Measurements from ENCODE around the gene LIN7A. TPM values are rescaled to one million over a fixed set of nuclear protein-coding genes. Genes with fewer than 3 reads are reported as not detected.

The LIN7A gene
- total RNA-seq, 1 donor from 2014 or later, result 31.7 TPM

DNA sequence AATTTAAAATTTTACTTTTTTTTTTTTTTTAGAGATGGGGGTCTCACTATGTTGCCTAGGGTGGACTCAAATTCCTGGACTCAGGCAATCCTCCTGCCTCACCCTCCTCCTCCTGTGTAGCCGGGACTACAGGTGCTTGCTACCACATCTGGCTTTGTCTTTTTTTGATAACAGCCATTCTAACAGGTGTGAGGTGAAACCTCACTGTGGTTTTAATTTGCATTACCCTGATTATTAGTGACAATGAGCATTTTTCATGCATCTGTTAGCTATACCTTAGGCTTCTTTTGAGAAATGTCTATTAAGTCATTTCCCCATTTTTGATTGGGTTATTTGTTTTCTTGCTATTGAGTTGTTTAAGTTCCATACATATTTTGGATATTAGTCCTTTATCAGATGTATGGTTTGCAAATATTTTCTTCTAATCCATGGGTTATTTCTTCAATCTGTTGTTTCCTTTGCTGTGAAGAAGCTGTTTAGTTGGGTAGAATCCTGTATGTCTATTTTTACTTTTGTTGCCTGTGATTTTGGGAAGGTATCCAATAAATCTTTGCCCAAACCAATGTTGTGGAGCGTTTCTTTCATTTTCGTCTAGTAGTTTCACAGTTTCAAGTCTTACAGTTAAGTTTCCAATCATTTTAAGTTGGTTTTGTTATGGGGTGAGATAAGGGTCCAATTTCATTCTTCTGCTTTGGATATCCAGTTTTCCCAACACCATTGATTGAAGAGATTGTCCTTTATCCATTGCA, 134.9 kb downstream of the LIN7A start:
- Histone ChIP-seq H3K36me3 (no peaks in the 10 kb centered on the region), H4K20me1 (ENCODE audit: low read depth) (no peaks in the 10 kb centered on the region), H3K79me2 (ENCODE audit: low read depth) (no peaks in the 10 kb centered on the region), H3F3A (ENCODE audit: low read depth) (no peaks in the 10 kb centered on the region), H3K9me3 (ENCODE audit: low read depth) (no peaks in the 10 kb centered on the region), H3K4me1 (no peaks in the 10 kb centered on the region), H3K4me2 (no peak overlapping the region), H3K27me3 (no peaks in the 10 kb centered on the region), H3K27ac (no peak overlapping the region), H3K4me3 (no peak overlapping the region), H2AFZ (replicated peaks) (no peak overlapping the region), H3K9ac (no peak overlapping the region)
- H3K4me3 Mint-ChIP-seq, result no peak overlapping the region
- TF ChIP-seq EZH2phosphoT487 (IDR thresholded peaks at IDR 0.05) (no peak), EZH2 (IDR thresholded peaks at IDR 0.05) (no peak)
- TF ChIP-seq, protein P1, sequence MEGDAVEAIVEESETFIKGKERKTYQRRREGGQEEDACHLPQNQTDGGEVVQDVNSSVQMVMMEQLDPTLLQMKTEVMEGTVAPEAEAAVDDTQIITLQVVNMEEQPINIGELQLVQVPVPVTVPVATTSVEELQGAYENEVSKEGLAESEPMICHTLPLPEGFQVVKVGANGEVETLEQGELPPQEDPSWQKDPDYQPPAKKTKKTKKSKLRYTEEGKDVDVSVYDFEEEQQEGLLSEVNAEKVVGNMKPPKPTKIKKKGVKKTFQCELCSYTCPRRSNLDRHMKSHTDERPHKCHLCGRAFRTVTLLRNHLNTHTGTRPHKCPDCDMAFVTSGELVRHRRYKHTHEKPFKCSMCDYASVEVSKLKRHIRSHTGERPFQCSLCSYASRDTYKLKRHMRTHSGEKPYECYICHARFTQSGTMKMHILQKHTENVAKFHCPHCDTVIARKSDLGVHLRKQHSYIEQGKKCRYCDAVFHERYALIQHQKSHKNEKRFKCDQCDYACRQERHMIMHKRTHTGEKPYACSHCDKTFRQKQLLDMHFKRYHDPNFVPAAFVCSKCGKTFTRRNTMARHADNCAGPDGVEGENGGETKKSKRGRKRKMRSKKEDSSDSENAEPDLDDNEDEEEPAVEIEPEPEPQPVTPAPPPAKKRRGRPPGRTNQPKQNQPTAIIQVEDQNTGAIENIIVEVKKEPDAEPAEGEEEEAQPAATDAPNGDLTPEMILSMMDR (IDR thresholded peaks at IDR 0.05), result no peak
- H3K27ac Mint-ChIP-seq, result no peak overlapping the region
- H3K4me1 Mint-ChIP-seq, result peaks cover 7% of the 10 kb centered on the region
- peaks cover 4% of the 10 kb centered on the region for H3K36me3 Mint-ChIP-seq
- DNase-seq (ENCODE audit: low spot score), result no peak
- H3K9me3 Mint-ChIP-seq, result no peaks in the 10 kb centered on the region
- H3K27me3 Mint-ChIP-seq (ENCODE audit: insufficient read depth, low read depth), result peaks cover 3% of the 10 kb centered on the region

DNA sequence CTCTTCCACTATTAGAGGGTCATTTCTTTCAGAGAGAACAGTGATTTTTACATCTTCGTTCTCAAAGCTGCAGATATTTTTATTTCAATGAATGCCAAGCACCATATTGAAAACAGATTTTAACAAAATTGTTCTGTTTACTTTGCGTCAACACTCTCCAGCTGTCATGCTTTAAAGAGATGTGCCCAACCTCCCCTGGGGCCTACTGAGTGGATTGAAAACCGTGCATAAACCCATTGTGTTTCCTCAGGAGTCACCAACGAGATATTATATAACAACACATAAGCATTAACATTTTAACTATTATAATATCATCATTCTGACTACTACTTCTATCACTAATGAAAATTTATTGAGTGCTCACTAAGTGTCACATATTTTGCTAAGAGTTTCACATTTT, 139.5 kb downstream of the LIN7A start:
- no peak overlapping the region for H3K27ac Mint-ChIP-seq
- no peak for DNase-seq (ENCODE audit: low spot score)

DNA sequence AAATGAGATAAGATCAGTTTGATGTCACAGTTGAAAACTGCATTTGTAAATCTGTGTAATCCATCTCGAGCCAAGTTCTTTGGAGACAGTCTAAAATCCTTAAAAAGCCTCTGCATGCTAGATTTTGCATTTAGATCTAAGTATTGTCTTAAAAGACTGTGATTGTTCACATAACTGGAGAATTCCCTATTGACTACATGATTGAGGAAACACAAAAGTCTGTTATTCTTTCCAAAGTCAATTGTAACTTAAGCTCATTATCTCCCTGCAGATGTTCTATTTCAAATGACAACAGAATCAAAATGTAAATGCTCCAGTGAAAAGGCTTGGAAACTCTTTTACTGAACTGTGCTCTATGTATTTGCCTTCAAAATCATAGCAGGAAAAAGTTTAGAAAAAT, 143.2 kb downstream of the LIN7A start:
- Histone ChIP-seq H3K4me2 (peak overlapping the region; percentile 72), H3K27ac (peak overlapping the region; percentile 69), H3K79me2 (ENCODE audit: low read depth) (no peaks in the 10 kb centered on the region), H3K4me3 (peak overlapping the region; percentile 14), H2AFZ (replicated peaks) (no peak overlapping the region), H4K20me1 (ENCODE audit: low read depth) (no peaks in the 10 kb centered on the region), H3F3A (ENCODE audit: low read depth) (peaks cover 8% of the 10 kb centered on the region), H3K9ac (no peak overlapping the region), H3K9me3 (ENCODE audit: low read depth) (no peaks in the 10 kb centered on the region), H3K27me3 (no peaks in the 10 kb centered on the region), H3K36me3 (no peaks in the 10 kb centered on the region), H3K4me1 (peaks cover 35% of the 10 kb centered on the region)
- TF ChIP-seq EZH2 (IDR thresholded peaks at IDR 0.05) (no peak), EZH2phosphoT487 (IDR thresholded peaks at IDR 0.05) (no peak)
- TF ChIP-seq, protein P1 (IDR thresholded peaks at IDR 0.05), result no peak
- Mint-ChIP-seq H3K4me3 (no peak overlapping the region), H3K27me3 (ENCODE audit: insufficient read depth, low read depth) (peaks cover 2% of the 10 kb centered on the region), H3K36me3 (no peaks in the 10 kb centered on the region), H3K9me3 (peaks cover 2% of the 10 kb centered on the region), H3K4me1 (peaks cover 20% of the 10 kb centered on the region), H3K27ac (peak overlapping the region; percentile 42)
- DNase-seq (ENCODE audit: low spot score), result peak; percentile 36

More for the DNA sequence above, 139.5 kb downstream of the LIN7A start:
- H3F3A ChIP-seq (ENCODE audit: low read depth), result peaks cover 8% of the 10 kb centered on the region
- H3K4me2 ChIP-seq, result no peak overlapping the region
- H3K9me3 Mint-ChIP-seq, result no peaks in the 10 kb centered on the region
- H3K36me3 ChIP-seq, result no peaks in the 10 kb centered on the region
- no peak overlapping the region for H3K4me3 ChIP-seq
- no peaks in the 10 kb centered on the region for H4K20me1 ChIP-seq (ENCODE audit: low read depth)
- H3K79me2 ChIP-seq (ENCODE audit: low read depth), result no peaks in the 10 kb centered on the region
- no peaks in the 10 kb centered on the region for H3K27me3 Mint-ChIP-seq (ENCODE audit: insufficient read depth, low read depth)
- peaks cover 33% of the 10 kb centered on the region for H3K4me1 ChIP-seq
- no peak overlapping the region for H3K27ac ChIP-seq
- no peaks in the 10 kb centered on the region for H3K36me3 Mint-ChIP-seq
- H3K9ac ChIP-seq, result no peak overlapping the region
- TF ChIP-seq EZH2 (IDR thresholded peaks at IDR 0.05), result no peak
- TF ChIP-seq, protein P1 (IDR thresholded peaks at IDR 0.05), result no peak
- no peak for TF ChIP-seq EZH2phosphoT487 (IDR thresholded peaks at IDR 0.05)
- no peaks in the 10 kb centered on the region for H3K9me3 ChIP-seq (ENCODE audit: low read depth)
- no peak overlapping the region for H3K4me3 Mint-ChIP-seq
- H3K4me1 Mint-ChIP-seq, result peaks cover 20% of the 10 kb centered on the region
- no peak overlapping the region for H2AFZ ChIP-seq (replicated peaks)
- H3K27me3 ChIP-seq, result no peaks in the 10 kb centered on the region
